CD4-positive, alpha-beta T cell (primary cell): ENCODE measurements around the gene PARD3B. TPM values are rescaled to one million over a fixed set of nuclear protein-coding genes. Genes with fewer than 3 reads are reported as not detected.

Source experiments
- ATAC-seq: fragments of 200-7000 bp; cut with Tn5 transposase; one replicate; pipeline ENCODE4 v1.10.0; 2022; ENCODE audit warnings: mild to moderate bottlenecking; ENCODE audit not compliant: poor library complexity
- CTCF ChIA-PET: fragments of 350-600 bp; sonication (Branson Sonifier 250); formaldehyde crosslinking; loops from one replicate; lab custom pipeline; 2021; ENCODE audit warnings: antibody characterized with exemption, inconsistent platforms; lab: Charles Lee
- POLR2A ChIA-PET: fragments of 350-600 bp; sonication (Branson Sonifier 250); formaldehyde crosslinking; loops from one replicate; lab custom pipeline; 2021; ENCODE audit warnings: antibody characterized with exemption, inconsistent platforms; lab: Charles Lee
- DNase-seq, 14 experiments: peaks; one replicate each; pipeline ENCODE4 v3.0.0-alpha.2; 2013 to 2020; ENCODE audit warnings: mixed read lengths in 2 of 14
- H3K27ac ChIP-seq, 2 donors: one replicate each; pipeline versions ENCODE4 v1.5.1 to v1.7.0; 2013; ENCODE audit warnings: low read length in 2 of 2, low read depth in 1 of 2, mild to moderate bottlenecking in 1 of 2
- H3K27me3 ChIP-seq, 2 experiments: 1 replicate in 1 of 2; 2 replicates in 1 of 2; pipeline versions ENCODE4 v1.6.1 to v1.7.0; 2013; ENCODE audit warnings: low read length in 2 of 2, control low read depth in 1 of 2, mild to moderate bottlenecking in 1 of 2, moderate library complexity in 1 of 2; ENCODE audit not compliant: insufficient read depth in 2 of 2, control insufficient read depth in 1 of 2
- H3K36me3 ChIP-seq: one replicate; pipeline ENCODE4 v1.6.1; 2013; ENCODE audit warnings: low read length, control low read depth; ENCODE audit not compliant: insufficient read depth
- H3K4me1 ChIP-seq: one replicate; pipeline ENCODE4 v1.6.1; 2013; ENCODE audit warnings: low read length, control low read depth; ENCODE audit not compliant: insufficient read depth
- H3K4me3 ChIP-seq: one replicate; pipeline ENCODE4 v1.5.1; 2013; ENCODE audit warnings: mild to moderate bottlenecking, low read length, moderate library complexity
- H3K9me3 ChIP-seq, 2 experiments: 1 replicate in 1 of 2; 2 replicates in 1 of 2; pipeline versions ENCODE4 v1.6.1 to v1.7.0; 2013; ENCODE audit warnings: low read length in 2 of 2, mild to moderate bottlenecking in 2 of 2, control low read depth in 1 of 2, moderate library complexity in 1 of 2; ENCODE audit not compliant: control insufficient read depth in 1 of 2, insufficient read depth in 1 of 2
- H3K27ac Mint-ChIP-seq: one replicate; pipeline ENCODE4 v1.8.0; 2020; ENCODE audit warnings: mixed read lengths
- H3K27me3 Mint-ChIP-seq: one replicate; pipeline ENCODE4 v1.8.0; 2021; ENCODE audit warnings: mixed read lengths
- H3K36me3 Mint-ChIP-seq: one replicate; pipeline ENCODE4 v1.8.0; 2021; ENCODE audit warnings: low read depth, mixed read lengths
- H3K4me1 Mint-ChIP-seq: one replicate; pipeline ENCODE4 v1.8.0; 2021; ENCODE audit warnings: low read depth, mixed read lengths
- H3K4me3 Mint-ChIP-seq: one replicate; pipeline ENCODE4 v1.8.0; 2020; ENCODE audit warnings: mild to moderate bottlenecking, mixed read lengths
- H3K9me3 Mint-ChIP-seq: one replicate; pipeline ENCODE4 v1.8.0; 2020; ENCODE audit warnings: mixed read lengths
- intact Hi-C, 2 experiments: fragments of 100-400 bp; cut with DNase I in 1 of 2; cut with micrococcal nuclease in 1 of 2; formaldehyde crosslinking; loops; one replicate each; pipeline versions ENCODE4 v1.15.1 to v1.9.0; 2023 to 2025; cut with DNase I, micrococcal nuclease
- total RNA-seq, 174 experiments: library from RNA in 2 of 174; stranded (reverse) in 2 of 174; gene quantifications; one replicate each; pipeline ENCODE4 v1.2.3 and lab custom pipeline; 2021 to 2026
- TF ChIP-seq, protein P1 (sequence below): fragments of 200-600 bp; IDR thresholded peaks from one replicate; pipeline ENCODE4 v1.8.0; 2022; ENCODE audit warnings: antibody characterized with exemption, mild to moderate bottlenecking

The PARD3B gene
- total RNA-seq, 2 experiments from 2014 or later, result 0.87 to 1.9 TPM

GRCh38 chr2:205496370-205496769 is 951.1 kb downstream of the PARD3B start:
- Histone ChIP-seq H3K36me3 (no peaks in the 10 kb centered on the region), H3K9me3 (no peaks in the 10 kb centered on the region), H3K27ac (no peak overlapping the region), H3K4me3 (no peak overlapping the region), H3K27me3 (no peaks in the 10 kb centered on the region), H3K4me1 (no peaks in the 10 kb centered on the region)
- DNase-seq (no peak), ATAC-seq (no peak)
- intact Hi-C loops, result no loop called here
- peaks cover 3% of the 10 kb centered on the region for H3K9me3 Mint-ChIP-seq
- H3K36me3 Mint-ChIP-seq, result no peaks in the 10 kb centered on the region
- ChIA-PET POLR2A (no interaction called here), CTCF (no interaction called here)
- TF ChIP-seq, protein P1, sequence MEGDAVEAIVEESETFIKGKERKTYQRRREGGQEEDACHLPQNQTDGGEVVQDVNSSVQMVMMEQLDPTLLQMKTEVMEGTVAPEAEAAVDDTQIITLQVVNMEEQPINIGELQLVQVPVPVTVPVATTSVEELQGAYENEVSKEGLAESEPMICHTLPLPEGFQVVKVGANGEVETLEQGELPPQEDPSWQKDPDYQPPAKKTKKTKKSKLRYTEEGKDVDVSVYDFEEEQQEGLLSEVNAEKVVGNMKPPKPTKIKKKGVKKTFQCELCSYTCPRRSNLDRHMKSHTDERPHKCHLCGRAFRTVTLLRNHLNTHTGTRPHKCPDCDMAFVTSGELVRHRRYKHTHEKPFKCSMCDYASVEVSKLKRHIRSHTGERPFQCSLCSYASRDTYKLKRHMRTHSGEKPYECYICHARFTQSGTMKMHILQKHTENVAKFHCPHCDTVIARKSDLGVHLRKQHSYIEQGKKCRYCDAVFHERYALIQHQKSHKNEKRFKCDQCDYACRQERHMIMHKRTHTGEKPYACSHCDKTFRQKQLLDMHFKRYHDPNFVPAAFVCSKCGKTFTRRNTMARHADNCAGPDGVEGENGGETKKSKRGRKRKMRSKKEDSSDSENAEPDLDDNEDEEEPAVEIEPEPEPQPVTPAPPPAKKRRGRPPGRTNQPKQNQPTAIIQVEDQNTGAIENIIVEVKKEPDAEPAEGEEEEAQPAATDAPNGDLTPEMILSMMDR, result no peak
- peaks cover 10% of the 10 kb centered on the region for H3K27me3 Mint-ChIP-seq
- H3K27ac Mint-ChIP-seq, result no peak overlapping the region
- H3K4me1 Mint-ChIP-seq, result peaks cover 6% of the 10 kb centered on the region
- H3K4me3 Mint-ChIP-seq, result no peak overlapping the region

GRCh38 chr2:205496772-205497171 is 951.5 kb downstream of the PARD3B start:
- H3K4me3 Mint-ChIP-seq, result no peak overlapping the region
- no peak overlapping the region for H3K27ac Mint-ChIP-seq
- no peaks in the 10 kb centered on the region for H3K9me3 Mint-ChIP-seq
- H3K4me1 ChIP-seq, result no peaks in the 10 kb centered on the region
- TF ChIP-seq, protein P1, result no peak
- intact Hi-C loops, result no loop called here
- no peaks in the 10 kb centered on the region for H3K36me3 ChIP-seq
- no peak for DNase-seq
- ATAC-seq, result no peak
- peaks cover 6% of the 10 kb centered on the region for H3K4me1 Mint-ChIP-seq
- no peaks in the 10 kb centered on the region for H3K9me3 ChIP-seq
- H3K36me3 Mint-ChIP-seq, result no peaks in the 10 kb centered on the region
- H3K27ac ChIP-seq, result no peak overlapping the region
- POLR2A ChIA-PET, result no interaction called here
- no peaks in the 10 kb centered on the region for H3K27me3 ChIP-seq
- H3K4me3 ChIP-seq, result no peak overlapping the region
- H3K27me3 Mint-ChIP-seq, result peaks cover 10% of the 10 kb centered on the region
- CTCF ChIA-PET, result no interaction called here

DNA sequence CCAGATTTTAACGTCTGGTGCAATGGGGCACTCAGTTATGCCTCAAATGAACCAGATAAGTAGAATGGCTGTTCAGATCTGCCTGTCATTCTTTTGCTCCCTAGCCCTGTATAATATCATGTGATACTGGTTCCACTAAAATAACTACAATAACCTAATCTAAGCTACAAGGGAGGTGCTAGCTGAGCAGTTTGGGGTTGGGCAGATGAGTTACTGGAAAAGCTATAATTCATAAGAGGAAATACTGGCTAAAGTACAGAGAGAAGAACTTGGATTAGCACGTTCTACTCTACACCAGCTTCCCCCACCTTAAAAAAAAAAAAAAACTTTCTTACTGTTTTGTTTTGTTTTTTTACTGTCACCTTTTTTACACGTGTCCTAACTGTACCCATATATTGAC is 953.7 kb downstream of the PARD3B start:
- DNase-seq (no peak), ATAC-seq (no peak)
- H3K27ac Mint-ChIP-seq, result no peak overlapping the region
- Histone ChIP-seq H3K27me3 (no peaks in the 10 kb centered on the region), H3K36me3 (no peaks in the 10 kb centered on the region), H3K4me1 (no peaks in the 10 kb centered on the region), H3K4me3 (no peak overlapping the region), H3K9me3 (no peaks in the 10 kb centered on the region), H3K27ac (no peak overlapping the region)
- H3K4me1 Mint-ChIP-seq, result peaks cover 6% of the 10 kb centered on the region
- no peak overlapping the region for H3K4me3 Mint-ChIP-seq
- H3K9me3 Mint-ChIP-seq, result no peaks in the 10 kb centered on the region
- intact Hi-C loops, result no loop called here
- no peaks in the 10 kb centered on the region for H3K36me3 Mint-ChIP-seq
- ChIA-PET POLR2A (no interaction called here), CTCF (no interaction called here)
- peaks cover 8% of the 10 kb centered on the region for H3K27me3 Mint-ChIP-seq
- TF ChIP-seq, protein P1, result no peak
